Measurements from ENCODE around the gene CPA5.

CPA5 gene

DNA sequence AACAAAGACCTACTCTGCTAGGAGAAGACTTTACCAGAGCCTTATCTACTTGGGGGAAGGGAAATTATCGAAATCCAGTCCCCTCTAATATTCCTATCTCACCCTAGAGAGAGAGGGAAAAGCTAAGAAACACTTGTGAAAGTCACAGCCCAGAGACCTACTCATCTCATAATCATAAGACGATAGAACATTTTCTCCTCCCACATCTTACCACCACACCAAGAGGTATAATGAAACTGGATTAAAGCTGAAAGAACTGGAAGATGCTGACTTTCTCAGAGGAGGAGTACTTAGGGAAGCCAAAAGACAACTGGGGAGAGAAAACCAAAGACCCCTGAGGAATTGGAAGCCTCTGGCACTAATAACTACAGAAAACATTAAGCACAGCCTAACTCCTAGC lies 10.8 kb upstream of the CPA5 start:
- no peak for DNase-seq

DNA sequence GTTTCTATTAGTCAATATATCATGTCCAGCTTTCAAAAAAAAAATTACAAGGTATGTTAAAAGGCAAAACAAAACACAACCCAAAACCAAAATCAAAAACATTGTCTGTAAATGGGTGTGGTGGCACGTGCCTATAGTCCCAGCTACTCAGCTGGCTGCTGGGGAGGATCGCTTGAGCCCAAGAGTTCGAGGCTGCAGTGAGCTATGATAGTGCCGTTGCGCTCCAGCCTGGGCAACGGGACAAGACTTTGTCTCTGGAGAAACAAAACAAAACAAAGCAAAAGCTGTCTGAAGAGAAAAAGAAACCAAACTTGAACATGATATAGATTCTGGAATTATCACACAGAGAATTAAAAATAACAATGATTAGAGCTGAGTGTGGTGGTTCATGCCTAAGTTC lies 10.3 kb upstream of the CPA5 start:
- DNase-seq = no peak

DNA sequence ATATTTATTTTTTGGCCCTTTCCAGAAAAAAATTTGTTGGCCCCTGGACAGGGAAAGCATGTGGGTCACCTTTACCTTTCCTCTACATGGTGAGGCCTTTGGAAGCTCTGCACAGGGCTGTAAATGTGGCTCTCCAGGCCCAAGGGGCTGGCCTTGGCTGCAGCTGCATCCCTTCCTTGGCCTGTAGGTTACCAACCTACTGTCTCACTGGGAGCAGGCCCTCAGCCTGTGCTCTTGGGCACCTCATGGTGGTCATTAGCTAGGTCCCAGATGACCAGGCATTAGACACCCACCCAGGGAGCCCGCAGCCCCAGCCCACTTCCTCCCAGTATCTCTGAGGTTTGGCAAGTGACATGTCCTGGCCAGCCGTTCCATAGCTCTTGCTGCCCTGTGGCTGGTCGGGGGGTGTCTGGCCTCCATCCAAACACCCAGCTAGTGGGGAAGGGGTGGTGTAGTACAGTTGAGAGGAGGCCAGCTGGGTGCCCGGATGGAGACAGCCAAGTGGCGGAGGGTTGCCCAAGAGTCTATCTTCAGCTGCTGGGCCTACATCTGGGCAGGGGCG lies 7.1 kb upstream of the CPA5 start:
- DNase-seq = no peak

DNA sequence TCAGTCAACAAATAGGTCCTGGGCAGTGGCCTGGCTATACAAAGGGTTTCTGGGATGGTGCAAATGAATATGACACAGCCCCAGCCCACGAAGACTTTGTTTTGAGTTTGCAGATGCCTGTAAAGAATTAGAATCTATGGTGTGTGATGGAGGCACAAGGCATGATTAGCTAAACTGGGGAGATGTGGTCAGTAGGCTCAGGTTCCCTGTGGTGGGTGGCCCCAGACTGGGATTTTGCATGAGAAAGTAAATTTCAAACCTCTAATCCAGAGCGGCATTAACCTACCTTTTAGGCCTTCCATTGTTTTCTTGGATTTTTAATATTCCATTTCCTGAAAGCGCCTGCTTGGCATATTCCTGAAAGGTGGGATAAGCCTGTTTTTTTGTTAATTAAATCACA lies 6.4 kb upstream of the CPA5 start:
- no peak for DNase-seq

DNA sequence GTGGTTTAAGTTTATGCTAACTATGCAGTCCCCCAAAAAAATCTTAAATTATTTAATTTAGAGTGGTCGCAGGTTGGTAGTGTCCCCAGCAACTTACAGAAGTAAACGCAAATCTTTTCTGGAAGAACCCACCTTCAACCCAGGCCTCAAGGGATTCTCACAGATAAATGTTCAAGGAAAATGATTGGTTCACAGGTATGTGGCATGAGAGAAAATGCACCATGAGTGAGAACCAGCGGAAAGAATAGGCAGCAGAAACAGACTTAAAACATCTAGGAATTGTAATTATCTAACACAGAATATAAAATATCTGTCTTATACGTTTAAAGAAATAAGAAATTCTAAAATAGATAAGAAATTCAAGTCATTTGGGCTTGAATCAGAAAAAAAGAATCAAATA lies 2.7 kb upstream of the CPA5 start:
- DNase-seq = no peak

DNA sequence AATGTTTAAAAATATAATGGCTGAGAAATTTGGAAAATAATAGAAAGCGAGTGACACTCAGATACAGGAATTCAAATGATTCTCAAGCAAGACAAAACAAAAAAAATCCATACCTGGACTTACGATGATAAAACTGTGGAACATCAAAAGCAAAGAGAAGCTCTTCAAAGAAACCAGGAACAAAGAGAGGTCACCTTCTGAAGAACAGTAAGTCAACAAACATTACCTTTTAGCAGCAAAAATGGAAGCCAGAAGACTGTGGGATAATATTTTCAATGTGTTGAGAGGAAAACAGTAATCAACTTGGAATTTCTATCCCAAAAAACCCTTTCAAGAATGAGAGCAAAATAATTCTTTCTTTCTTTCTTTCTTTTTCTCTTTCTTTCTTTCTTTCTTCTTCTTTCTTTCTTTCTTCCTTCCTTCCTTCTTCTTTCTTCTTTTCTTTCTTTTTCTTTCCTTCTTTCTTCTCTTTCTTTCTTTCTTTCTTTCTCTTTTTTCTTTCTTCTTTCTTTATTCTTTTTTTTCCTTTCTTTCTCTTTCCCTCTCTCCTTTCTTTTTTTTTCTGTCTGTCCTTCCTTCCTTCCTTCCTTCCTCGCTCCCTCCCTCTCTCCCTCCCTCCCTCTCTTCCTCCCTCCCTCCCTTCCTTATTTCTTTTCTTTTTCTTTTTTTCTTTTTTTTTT lies 1.8 kb upstream of the CPA5 start:
- no peak for DNase-seq

DNA sequence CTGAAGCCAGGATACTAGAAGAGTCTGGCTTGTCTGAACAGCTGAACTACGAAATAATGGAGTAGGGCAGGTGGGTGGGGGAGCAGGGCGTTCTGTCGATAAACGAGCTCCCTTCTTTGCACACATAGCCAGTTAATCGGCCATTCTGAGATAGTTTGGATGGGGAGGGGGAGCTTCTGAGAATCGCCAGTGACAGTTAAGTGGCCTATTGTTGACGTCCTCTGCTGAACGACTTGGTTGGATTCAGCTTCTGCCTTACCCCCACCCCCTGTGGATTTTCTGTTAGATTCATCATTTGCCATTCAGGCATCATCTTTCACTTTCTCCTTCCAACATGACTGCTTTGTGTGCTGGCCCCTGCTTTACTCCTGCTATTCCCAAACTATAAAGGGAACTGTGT lies 520 bp downstream of the CPA5 start:
- no peak for DNase-seq

DNA sequence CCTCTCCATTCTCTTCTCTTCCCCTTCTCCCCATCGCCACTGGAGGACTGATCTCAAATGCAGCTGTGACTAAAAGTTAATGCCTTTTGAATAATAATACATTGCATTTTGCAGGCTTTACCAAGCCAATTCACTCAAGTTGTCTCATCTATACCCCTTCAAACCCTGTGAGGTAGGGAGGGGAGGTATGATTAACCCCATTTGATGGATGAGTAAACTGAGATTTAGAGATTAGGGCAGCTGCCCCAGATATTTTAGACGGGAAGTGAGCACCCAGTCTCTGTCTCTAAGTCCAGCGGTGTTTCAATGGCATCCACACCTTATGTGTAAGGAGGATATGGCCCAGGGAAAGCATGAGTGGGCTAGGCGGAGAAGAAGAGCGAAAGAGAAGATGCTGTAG lies 1.1 kb downstream of the CPA5 start:
- no peak for DNase-seq

DNA sequence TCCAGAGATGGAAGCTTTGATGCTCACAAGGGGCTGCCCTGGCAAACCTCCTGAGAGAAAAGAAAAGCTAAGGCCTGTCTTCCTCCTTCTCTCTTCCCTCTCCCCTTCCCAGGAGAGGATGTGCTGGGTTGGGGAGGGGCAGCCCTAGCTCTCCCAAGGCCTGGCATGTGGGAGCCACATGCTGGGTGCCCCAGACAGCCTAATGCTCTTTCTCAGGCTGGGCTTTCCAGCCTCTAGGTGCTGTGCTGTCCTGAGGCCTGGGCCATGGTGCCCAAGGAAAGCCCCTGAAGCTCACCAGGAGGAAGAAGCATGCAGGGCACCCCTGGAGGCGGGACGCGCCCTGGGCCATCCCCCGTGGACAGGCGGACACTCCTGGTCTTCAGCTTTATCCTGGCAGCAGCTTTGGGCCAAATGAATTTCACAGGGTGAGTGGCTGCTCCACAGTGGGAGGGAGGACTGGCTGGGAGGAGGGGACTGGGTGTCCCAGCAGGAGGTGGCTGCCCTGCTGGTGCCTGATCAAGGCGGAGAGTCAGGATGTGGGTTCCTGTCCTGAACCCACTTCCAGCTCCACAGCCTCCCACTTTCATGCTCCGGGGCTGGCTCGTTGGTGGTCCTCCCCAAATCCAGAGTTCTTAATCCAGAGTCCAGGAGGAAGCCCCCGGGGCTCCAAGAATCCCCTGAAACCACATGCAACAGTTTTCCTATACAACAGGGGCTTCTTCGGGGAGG lies 1.7 kb downstream of the CPA5 start:
- DNase-seq = no peak

DNA sequence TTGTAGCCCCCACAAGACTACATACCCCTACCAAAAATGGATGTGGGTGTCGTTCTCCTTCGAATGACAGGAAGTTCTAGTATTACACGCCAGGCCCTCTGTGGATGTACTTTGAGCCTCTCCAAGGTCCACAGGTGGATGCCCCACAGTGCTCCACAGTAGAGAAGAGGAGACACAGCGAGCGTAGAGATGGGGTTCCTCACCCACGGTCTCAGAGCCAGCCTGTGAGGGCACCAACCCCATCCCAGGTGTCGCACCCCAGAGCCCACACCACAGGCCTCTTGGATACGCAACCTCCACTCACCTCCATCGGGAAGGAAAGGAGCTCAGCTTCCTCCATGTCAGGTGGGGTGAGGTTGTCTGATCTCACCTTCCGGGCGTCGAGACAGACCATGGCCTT lies 2.3 kb downstream of the CPA5 start:
- no peak for DNase-seq

DNA sequence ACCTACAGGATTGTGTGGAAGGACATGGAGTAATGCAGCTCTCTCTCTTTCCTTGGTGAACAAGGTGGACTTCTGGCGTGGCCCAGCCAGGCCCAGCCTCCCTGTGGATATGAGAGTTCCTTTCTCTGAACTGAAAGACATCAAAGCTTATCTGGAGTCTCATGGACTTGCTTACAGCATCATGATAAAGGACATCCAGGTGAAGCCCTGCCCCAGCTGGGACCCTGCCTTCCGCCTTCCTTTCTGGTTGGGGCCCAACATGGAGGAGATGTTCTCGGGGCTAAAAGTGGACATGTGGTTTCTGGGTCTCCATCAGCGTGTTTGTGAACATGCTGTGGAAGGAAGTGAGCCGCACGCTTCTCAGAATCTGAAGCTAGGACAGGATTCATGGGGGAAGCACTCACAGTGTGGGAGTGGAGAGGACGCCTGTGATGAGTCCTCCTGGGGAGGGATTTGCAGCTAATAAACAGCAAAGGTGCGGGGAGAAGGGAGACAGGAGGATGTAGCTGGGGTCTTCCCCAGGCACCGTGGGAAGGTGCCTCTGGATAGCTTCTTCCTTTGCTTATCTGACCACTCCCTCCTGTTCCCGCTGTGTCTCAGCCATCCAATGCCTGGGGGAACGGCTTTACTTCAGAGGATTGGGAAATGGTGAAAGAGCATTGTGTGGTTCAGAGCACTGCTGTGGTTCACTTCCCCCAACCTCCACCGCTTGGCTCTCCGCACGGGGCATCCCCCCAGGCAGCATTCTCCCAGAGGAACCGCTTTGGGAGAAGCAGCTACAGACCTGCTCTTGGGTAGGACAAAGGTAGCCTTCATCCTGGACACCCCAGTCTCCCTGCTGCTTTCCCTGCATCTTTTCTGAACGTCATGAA lies 5.5 kb downstream of the CPA5 start:
- no peak for DNase-seq

DNA sequence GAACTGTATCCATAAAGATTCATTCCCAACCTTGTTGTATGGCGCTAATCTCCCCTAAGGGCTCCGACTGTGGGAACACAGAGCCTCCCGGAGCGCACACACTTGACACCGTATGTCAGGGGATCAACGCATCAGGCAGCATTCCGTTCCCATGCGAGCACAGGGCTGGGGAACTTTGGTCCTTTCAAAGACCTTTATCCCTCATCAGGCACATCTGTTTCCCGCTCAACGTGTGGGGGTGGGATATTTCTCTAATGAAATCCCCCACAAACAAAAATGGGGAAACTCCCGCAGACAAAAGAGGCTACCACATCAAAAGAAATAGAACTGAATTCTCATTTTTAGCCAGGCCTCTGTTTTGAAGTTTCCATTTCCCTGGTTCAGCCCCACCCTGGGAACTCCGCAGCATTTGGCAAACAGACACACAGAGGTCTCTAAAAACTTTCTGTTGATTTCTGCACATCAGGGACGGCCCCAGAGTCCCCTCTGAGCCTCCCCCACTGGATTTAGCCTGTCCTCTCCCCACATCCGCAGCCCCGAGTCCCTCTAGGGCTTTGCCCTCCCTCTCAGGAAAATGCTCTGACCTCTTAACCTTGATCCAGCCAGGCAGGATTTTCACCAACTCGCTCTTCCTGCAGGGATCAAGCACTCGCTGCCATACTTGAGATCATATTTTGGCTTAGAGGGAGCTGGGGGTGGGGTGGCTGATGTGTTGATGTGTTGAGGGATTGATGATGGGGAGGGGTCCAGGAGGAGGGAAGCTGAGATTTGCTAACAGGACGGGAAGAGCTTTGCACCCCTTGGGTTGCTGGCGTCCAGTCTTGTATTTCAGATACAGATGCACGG lies 6.6 kb downstream of the CPA5 start:
- no peak for DNase-seq

DNA sequence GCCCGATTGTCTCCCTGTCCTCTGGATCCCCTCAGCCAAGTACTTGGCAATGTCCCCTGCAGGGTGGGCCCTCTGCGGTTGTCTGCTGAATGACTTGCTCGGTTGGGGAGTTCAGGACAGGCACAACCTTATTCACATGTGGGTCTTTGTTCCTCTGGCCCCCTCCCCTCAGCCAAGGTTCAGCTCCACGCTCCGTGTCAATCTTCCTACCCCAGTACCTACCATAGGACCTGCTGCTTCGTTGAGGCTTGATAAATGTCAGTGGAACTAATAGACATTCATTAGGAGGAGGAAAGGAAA lies 7.1 kb downstream of the CPA5 start:
- no peak for DNase-seq

DNA sequence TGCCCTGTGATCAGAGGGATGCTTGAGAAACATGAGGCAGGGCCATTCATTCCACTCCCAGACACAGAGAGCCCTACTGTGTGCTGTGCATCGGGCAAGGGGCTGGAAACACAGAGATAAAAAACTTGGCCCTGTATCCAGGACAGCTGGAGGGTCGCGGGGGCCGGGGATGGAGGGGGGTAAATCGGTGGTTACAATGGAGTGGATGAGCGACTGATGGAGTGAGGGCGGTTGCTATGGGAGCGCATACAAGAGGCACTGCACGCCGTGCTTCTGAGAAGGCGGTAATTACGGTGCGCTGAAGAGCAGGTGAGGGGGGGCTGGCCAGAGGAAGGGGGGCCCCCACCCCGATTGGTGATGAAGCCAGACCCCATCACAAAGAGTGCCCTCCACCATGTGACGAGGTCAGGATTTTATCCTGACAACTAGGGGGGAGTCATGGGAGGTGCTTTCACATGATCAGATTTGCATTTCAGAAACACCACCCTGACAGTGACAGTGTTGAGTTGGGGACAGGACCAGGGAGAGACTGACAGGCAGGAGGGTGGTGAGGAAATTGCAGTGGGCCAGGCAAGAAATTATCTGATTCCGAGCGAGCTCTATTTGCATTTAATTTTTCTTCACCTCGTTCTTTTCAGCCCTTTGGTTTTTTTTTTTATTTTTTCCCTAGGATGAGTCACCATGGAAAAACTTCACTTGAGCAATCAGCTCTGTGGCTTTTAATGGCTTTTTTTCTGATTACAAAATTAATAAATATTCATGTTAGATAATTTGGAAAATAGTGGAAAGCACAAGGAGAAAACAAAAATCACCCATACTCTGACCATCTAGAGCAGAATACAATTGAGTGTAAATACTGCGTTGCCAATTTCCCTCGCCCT lies 7.8 kb downstream of the CPA5 start:
- no peak for DNase-seq

DNA sequence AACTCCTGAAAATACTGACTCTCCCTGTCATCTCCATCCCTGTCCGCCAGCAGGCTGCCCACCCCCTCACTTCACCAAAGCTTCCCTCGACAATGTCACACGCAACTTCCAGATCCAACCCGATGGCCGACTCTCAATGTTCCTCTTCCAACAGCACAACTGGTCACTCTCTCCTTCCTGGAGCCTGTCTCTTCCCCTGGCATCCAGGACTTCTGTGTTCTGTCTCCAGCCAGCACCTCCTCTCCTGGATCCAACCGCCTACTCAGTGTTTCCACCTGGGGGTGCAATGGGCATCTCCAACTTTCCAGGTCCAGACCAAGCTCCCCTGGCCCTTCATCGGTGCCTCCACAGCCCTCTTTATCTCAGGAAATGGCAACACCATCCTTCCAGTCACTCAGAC lies 8.6 kb downstream of the CPA5 start:
- DNase-seq = no peak

DNA sequence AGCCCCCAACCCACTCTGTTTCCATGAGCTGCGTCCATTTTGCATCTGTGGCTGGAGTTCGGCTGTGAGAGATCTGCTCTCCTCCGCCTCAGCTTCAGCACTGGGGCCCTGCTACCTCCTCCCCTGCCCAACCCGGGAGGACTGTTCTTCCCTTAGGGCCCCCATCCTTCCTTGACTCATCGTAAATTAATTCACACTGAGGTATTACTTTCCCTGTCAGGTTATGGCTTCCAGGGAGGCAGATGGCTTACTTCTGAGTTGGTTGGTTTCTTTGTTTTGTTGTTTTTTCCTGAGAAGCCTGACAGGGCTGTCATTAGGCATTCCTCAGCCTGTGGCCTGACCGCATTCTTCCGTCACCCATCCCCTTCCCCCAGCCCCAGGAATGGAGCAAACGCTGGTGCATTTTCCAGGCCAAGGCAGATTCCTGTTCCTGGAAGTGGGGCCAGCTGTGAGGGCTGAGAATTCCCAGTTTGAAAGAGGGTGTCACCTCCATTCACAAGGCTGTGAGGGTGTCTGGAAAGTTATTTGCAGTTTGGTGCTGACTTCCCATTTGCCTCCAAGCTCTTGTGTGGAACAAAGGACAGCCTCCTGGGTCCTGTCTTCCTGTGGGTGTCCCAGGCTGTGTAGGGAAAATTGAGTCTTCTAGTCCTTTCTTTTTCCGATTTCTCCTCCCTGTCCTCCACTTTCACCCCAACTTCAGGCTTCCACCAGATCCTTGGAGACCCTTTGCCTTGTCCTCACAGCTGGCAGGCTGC lies 11.7 kb downstream of the CPA5 start:
- no peak for DNase-seq

DNA sequence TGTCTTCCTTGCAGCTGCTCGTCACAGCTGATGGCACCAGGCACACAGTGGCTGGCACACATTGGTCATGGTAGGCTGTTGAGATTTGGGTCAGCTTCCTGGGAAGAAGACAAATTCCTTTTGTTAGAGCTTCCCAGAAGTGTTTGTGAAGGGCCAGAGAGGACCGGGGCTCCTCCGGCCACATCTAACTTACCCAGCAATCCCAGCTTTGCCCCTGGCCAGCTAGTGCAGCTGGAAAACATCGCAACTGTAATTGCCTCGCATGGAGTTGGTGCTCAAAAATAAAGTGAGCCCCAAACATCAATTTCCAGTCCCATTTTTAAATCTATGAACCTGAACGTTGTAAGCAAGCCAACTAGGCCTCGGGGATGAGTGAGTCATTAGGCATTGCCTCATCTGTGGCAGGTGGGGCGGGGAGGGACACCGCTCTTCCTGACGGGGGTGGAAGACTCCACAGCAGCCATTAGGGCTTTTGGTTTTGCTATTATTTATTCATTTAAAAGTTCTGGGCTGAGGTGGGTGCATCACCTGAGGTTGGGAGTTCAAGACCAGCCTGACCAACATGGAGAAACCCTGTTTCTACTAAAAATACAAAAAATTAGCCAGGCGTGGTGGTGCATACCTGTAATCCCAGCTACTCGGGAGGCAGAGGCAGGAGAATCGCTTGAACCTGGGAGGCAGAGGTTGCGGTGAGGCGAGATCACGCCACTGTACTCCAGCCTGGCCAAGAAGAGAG lies 12.4 kb downstream of the CPA5 start:
- no peak for DNase-seq

DNA sequence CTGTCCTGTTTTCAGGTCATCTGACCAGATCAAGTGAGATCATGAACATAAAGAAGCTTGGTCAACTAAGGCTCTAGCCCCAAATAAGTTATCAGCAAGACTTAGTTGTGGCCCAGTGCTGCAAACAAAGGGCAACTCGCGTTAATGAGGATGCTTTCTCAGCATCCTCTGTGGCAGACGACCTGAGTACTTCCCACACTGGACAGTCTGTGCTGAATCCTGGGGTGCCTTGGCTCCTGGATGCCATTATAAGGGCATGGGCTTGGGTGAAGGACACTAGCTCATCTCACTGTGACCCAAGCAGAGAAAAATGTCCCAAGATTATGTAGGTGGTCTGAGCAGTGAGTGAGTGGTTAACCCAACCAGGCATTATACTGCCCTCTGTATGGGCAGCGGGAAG lies 13.9 kb downstream of the CPA5 start:
- no peak for DNase-seq

DNA sequence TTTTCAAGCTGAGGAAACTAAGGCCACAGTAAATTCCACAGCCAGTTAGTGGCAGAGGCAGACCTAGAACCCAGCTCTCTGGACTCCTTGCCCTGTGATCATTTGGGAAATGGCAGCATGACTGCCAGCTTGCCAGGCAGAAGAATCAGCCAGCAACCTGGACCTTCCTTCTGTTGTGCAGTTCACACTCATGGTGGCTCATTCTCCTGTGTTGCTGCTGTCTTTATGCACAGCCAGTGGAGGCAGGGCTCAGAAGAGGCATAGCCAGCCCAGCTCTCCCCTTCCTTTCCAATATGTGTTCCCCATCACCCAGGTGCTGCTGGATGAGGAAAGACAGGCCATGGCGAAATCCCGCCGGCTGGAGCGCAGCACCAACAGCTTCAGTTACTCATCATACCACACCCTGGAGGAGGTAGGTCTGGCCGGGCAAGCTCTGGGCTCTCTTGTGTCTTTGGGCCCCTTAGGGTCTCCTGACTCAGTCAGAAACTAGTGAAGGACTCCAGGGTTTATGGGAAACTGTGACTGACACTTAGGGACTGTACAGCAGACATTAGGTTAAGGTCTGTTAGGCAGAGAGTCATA lies 14.8 kb downstream of the CPA5 start:
- DNase-seq = no peak

DNA sequence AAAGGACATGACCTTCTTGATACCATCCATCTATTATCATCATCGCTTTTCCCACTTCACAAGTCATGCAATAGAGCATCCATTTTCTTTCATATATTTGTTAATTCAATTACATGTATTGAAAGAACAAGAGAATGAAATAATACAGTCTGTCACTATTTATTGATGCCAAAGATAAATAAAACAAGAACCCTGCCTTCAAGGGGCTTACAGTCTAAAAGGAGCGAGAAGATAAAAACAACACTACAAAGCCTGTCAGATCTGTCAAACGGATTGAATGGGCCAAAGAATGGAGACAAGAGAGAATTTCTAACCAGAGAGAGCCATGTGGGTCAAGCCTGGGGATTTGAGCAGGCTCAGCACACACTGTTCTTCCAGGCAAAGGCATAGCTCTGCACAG lies 15.9 kb downstream of the CPA5 start:
- no peak for DNase-seq

Measured in SIG-M5 (cell line).